Heart left ventricle (tissue), 16 donors: ENCODE results near the gene RAB20. TPM values are rescaled to one million over a fixed set of nuclear protein-coding genes. Genes with fewer than 3 reads are reported as not detected.

Experiments used
- ATAC-seq, 4 donors: fragments of 200-7000 bp; cut with Tn5 transposase; one replicate each; pipeline ENCODE4 v1.9.1; 2020 to 2022; ENCODE audit warnings: moderate library complexity in 4 of 4, mild to moderate bottlenecking in 3 of 4, moderate number of reproducible peaks in 1 of 4
- DNase-seq, 5 donors: peaks; one replicate each; pipeline ENCODE4 v3.0.0-alpha.2; 2020
- H3K27ac ChIP-seq, 12 donors: fragments of 200-600 bp; sonication (generic) in 4 of 12; one replicate each; pipeline versions ENCODE4 v1.5.0 to v1.8.0; 2016 to 2022; ENCODE audit warnings: mild to moderate bottlenecking in 2 of 12
- H3K27me3 ChIP-seq, 9 donors: fragments of 200-600 bp; sonication (generic) in 2 of 9; one replicate each; pipeline versions ENCODE4 v1.5.1 to v1.8.0; 2016 to 2022; ENCODE audit warnings: mild to moderate bottlenecking in 3 of 9
- H3K36me3 ChIP-seq, 9 donors: fragments of 200-600 bp; sonication (generic) in 2 of 9; one replicate each; pipeline versions ENCODE4 v1.5.0 to v1.8.0; 2018 to 2022; ENCODE audit warnings: mild to moderate bottlenecking in 2 of 9
- H3K4me1 ChIP-seq, 12 donors: fragments of 200-600 bp; sonication (generic) in 4 of 12; one replicate each; pipeline versions ENCODE4 v1.5.0 to v1.8.0; 2016 to 2022; ENCODE audit warnings: mild to moderate bottlenecking in 3 of 12
- H3K4me3 ChIP-seq, 12 donors: fragments of 200-600 bp; sonication (generic) in 4 of 12; one replicate each; pipeline versions ENCODE4 v1.5.0 to v1.8.0; 2017 to 2022; ENCODE audit warnings: mild to moderate bottlenecking in 9 of 12, moderate library complexity in 4 of 12
- H3K9me3 ChIP-seq, 12 donors: fragments of 200-600 bp; sonication (generic) in 4 of 12; one replicate each; pipeline versions ENCODE4 v1.5.0 to v1.8.0; 2016 to 2022; ENCODE audit warnings: mild to moderate bottlenecking in 1 of 12
- POLR2A ChIP-seq, 2 donors: fragments of 450-650 bp; IDR thresholded peaks; one replicate each; pipeline ENCODE4 v1.6.1; 2017; ENCODE audit warnings: antibody characterized with exemption in 2 of 2, mild to moderate bottlenecking in 2 of 2, moderate library complexity in 2 of 2
- WGBS, 4 donors: extraction: QIAGEN DNeasy Blood & Tissue Kit in 2 of 4; methylation state at CpG; one replicate each; pipeline versions ENCODE4 v1.1.5 to v1.1.7; 2013 to 2018; 5-methylcytosine and 5-hydroxymethylcytosine counted together
- intact Hi-C, 10 donors: fragments of 100-400 bp; cut with DNase I; formaldehyde crosslinking; loops; one replicate each; pipeline versions ENCODE4 v1.11.1 to v1.14.2; 2022
- polyA plus RNA-seq, 2 donors: library from polyadenylated mRNA; stranded (reverse); fragments of 200-250 nt; gene quantifications; one replicate each; pipeline ENCODE4 v1.2.3, GENCODE V29; 2013
- total RNA-seq, 9 donors: library from RNA; depleted of rRNA in 2 of 9; stranded (reverse); fragments of >200 nt in 2 of 9; fragmentation: NEBNext Ultra II Directional in 3 of 9; extraction: Animal tissue kit (Norgen Biotek cat#: 25700) in 3 of 9; gene quantifications; one replicate each; pipeline versions ENCODE4 v1.1.0 to v1.2.4, GENCODE V29; 2016 to 2023
- TF ChIP-seq, protein P1 (sequence below), 12 donors: fragments of 200-600 bp; sonication (generic) in 4 of 12; IDR thresholded peaks; one replicate each; pipeline versions ENCODE4 v1.5.0 to v1.8.0; 2018 to 2022; ENCODE audit warnings: antibody characterized with exemption in 12 of 12, mild to moderate bottlenecking in 5 of 12
- donor health status: ischemic (EF 13 %, LVEDD 7.1; RV severe dilation, severe dysfunction).
- donor health status: healthy with polysubstance abuse.
- donor health status: DM: no; HTN: yes; CAD: no.
- donor health status: DM: no; HTN: no; CAD: no.
- donor health status: ischemic (EF 25% LVEDD 6.9; RV normal size, moderate dysfunction).
- donor health status: ischemic (EF 25% LVEDD 5.7; RV mildly dilated, moderate dysfunction).
- donor health status: healthy.
- donor health status: DM: yes; HTN: yes; CAD: no.
- donor health status: ischemic (EF 35%, LVEDD 5.7; RV mildly dilated, moderate dysfunction).
- donor health status: nonischemic (EF 11% LVEDD 7.7; RV severe dilation, severe dysfunction).
- donor health status: DM: yes; HTN: yes; CAD: no.
- donor health status: PGD.
- donor health status: ischemic (EF 29% LVEDD 5.4; RV normal size, mild dysfunction).
- donor health status: nonischemic (EF 23%, LVEDD 6.1; RV moderate dilation, normal function).

Gene RAB20
- total and polyA plus RNA-seq, 11 donors, result 5.5 to 30.2 (median 13.7) TPM

DNA sequence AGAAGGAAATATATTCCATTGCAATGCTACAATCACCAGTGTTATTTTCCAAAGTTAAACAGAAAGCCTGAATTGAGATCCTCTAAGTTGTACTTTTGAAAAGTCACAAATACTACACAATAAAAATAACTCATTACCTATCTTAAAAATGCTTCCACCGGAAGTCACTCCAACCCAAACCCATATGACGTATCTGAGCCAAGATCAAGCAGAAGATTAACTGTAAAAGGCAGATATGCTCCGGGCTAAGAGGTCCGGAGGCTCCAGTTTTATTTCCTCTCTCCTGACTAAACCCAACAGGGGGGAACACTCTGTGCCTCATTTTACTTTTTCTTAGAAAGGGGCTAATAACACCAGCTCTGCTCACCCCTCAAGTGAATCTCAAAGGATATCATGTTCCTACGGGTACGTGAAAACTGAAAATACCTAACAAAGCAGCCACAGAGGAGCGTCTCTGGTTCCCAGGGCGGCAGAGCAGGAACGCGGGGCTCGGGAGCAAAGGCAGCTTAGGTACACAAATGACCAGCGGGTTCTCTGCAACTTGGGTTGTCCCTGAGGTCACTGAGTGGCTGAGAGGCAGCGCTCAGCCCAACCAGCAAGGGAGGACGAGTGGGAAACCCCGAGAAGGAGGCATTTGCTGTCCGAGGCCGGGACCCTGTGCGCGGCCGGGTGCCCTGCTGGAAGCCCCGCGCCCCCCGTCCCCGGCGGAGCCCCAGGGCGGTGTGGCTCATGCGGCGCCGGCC lies 750 bp downstream of the RAB20 start:
- H3K4me1 ChIP-seq, result peaks cover 0 to 43% (median 19%) of the 10 kb centered on the region in 12 donors
- WGBS, 4 donors, result 0 to 1% (median 0%) methylated on average over 14 to 29 of the region's 29 CpGs

DNA sequence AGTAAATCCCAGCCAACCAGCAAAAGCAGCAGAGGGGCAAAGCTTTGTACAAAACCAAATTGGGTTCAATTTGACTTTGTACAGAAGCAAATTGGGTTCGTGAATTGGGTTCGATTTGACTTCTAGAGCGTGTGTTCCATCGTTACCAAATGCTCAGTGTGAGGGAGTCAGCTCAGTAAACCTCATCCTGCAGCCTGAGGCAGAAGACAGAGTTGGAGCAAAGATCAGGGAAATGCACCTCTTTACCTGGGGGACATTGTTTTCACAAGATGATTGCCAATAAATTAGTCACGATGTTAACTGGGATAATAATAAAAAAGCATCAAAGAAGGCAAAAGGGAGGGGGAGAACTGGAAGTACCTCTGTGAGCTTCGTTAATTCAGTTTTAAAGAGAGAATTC lies 1.5 kb downstream of the RAB20 start:
- intact Hi-C loops, result loop anchor here in 9 of 10 donors (1.0 to 10.0 kb wide), 12 partner anchors 35 to 345 kb away; no protein-coding TSS in a partner anchor
- DNase-seq (no peak), ATAC-seq (no peak)
- peaks cover 0 to 21% (median 0%) of the 10 kb centered on the region in 9 donors for H3K36me3 ChIP-seq
- peak overlapping the region; percentile 83 to 97 (median 94) for H3K27ac ChIP-seq
- no peak for TF ChIP-seq POLR2A (IDR thresholded peaks at IDR 0.05)
- TF ChIP-seq, protein P1, sequence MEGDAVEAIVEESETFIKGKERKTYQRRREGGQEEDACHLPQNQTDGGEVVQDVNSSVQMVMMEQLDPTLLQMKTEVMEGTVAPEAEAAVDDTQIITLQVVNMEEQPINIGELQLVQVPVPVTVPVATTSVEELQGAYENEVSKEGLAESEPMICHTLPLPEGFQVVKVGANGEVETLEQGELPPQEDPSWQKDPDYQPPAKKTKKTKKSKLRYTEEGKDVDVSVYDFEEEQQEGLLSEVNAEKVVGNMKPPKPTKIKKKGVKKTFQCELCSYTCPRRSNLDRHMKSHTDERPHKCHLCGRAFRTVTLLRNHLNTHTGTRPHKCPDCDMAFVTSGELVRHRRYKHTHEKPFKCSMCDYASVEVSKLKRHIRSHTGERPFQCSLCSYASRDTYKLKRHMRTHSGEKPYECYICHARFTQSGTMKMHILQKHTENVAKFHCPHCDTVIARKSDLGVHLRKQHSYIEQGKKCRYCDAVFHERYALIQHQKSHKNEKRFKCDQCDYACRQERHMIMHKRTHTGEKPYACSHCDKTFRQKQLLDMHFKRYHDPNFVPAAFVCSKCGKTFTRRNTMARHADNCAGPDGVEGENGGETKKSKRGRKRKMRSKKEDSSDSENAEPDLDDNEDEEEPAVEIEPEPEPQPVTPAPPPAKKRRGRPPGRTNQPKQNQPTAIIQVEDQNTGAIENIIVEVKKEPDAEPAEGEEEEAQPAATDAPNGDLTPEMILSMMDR (IDR thresholded peaks at IDR 0.05), result no peak
- peak overlapping the region in 11 of 12 donors; percentile 0 to 94 (median 74) for H3K4me3 ChIP-seq
- H3K4me1 ChIP-seq, result peaks cover 0 to 49% (median 19%) of the 10 kb centered on the region in 12 donors
- 38 to 73% (median 60%) methylated on average over 6 of the region's 6 CpGs for WGBS, 4 donors
- no peaks in the 10 kb centered on the region for H3K27me3 ChIP-seq
- H3K9me3 ChIP-seq, result peaks cover 0 to 8% (median 0%) of the 10 kb centered on the region in 12 donors

More for the DNA sequence above, 750 bp downstream of the RAB20 start:
- peak overlapping the region; percentile 83 to 97 (median 94) for H3K27ac ChIP-seq
- peaks cover 0 to 8% (median 0%) of the 10 kb centered on the region in 12 donors for H3K9me3 ChIP-seq
- ATAC-seq (peak; percentile 11 to 53 (median 37)), DNase-seq (peak in 3 of 5 donors; percentile 39 to 58 (median 51))
- TF ChIP-seq, protein P1 (IDR thresholded peaks at IDR 0.05), result no peak
- TF ChIP-seq POLR2A (IDR thresholded peaks at IDR 0.05), result no peak
- intact Hi-C loops, result loop anchor here in 9 of 10 donors (1.0 to 10.0 kb wide), 10 partner anchors 35 to 328 kb away; no protein-coding TSS in a partner anchor
- peak overlapping the region; percentile 68 to 96 (median 82) for H3K4me3 ChIP-seq
- H3K27me3 ChIP-seq, result no peaks in the 10 kb centered on the region
- peaks cover 0 to 17% (median 0%) of the 10 kb centered on the region in 9 donors for H3K36me3 ChIP-seq

DNA sequence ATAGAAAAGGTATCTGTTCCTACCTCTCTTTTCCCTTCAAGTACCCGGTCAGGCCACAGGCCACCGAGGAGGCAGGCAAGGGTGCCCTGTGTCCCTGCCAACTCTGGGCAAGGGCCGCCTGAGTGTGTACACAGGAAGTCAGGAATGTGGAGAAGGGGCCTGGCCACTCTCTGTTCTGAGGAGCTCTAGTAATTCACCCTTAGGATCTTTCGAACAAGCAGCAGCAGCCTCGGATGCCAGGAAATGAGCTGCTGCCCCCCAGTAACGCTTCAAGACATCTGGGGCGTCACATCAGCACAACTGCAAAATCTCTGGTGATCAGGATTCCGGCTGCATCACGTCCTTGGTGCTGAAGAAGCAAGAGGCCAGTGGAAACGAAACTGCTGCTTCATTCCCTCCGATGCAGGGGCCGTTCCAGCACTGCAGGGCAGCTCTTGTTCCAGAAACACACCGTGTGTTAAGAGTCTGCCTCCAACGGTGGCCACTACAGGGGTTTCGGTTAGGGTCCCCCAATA lies 2.0 kb downstream of the RAB20 start:
- ATAC-seq, result peak; percentile 33 to 55 (median 46)

More for the DNA sequence above, 2.0 kb downstream of the RAB20 start:
- Histone ChIP-seq H3K9me3 (peaks cover 0 to 8% (median 0%) of the 10 kb centered on the region in 12 donors), H3K27me3 (no peaks in the 10 kb centered on the region), H3K27ac (peak overlapping the region; percentile 83 to 97 (median 94)), H3K4me1 (peaks cover 0 to 49% (median 19%) of the 10 kb centered on the region in 12 donors), H3K4me3 (peak overlapping the region in 11 of 12 donors; percentile 0 to 94 (median 74)), H3K36me3 (peaks cover 0 to 26% (median 0%) of the 10 kb centered on the region in 9 donors)
- TF ChIP-seq, protein P1 (IDR thresholded peaks at IDR 0.05), result no peak
- no peak for TF ChIP-seq POLR2A (IDR thresholded peaks at IDR 0.05)
- 31 to 36% (median 34%) methylated on average over 15 of the region's 15 CpGs for WGBS, 4 donors
- DNase-seq, result peak in 3 of 5 donors; percentile 41 to 77 (median 63)
- intact Hi-C loops, result loop anchor here in 3 of 10 donors (5.0 to 10.0 kb wide), 4 partner anchors 47 to 345 kb away; no protein-coding TSS in a partner anchor
